NB4 (cell line): Measurements from ENCODE around the gene HSPA1L.

Experiments
- DNase-seq: peaks from one replicate; pipeline ENCODE4 v3.0.0; 2010; ENCODE audit warnings: low read depth
- H3K4me3 ChIP-seq: one replicate; pipeline ENCODE4 v1.5.1; 2011; ENCODE audit warnings: mild to moderate bottlenecking, low read depth, low read length, moderate library complexity
- CTCF ChIP-seq: IDR thresholded peaks from one replicate; pipeline ENCODE4 v1.5.1; 2012; ENCODE audit warnings: low read depth, low read length
- MAX ChIP-seq: IDR thresholded peaks from 2 replicates; pipeline ENCODE4 v1.6.1; 2011; ENCODE audit warnings: low read depth, low read length
- MYC ChIP-seq: IDR thresholded peaks from 2 replicates; pipeline ENCODE4 v1.6.1; 2011; ENCODE audit warnings: low read depth, low read length
- POLR2A ChIP-seq: IDR thresholded peaks from 2 replicates; pipeline ENCODE4 v1.6.1; 2011; ENCODE audit warnings: mild to moderate bottlenecking; ENCODE audit not compliant: insufficient read length; ENCODE audit errors: extremely low read depth

HSPA1L gene

GRCh38 chr6:31791324-31792089 lies 23.6 kb downstream of the HSPA1L start:
- TF ChIP-seq MYC, result no peak
- TF ChIP-seq CTCF, result peak; percentile 92
- H3K4me3 ChIP-seq, result no peak overlapping the region
- peak; percentile 72 for DNase-seq

GRCh38 chr6:31785475-31785874 lies 29.6 kb downstream of the HSPA1L start:
- no peak for TF ChIP-seq CTCF
- TF ChIP-seq POLR2A, result no peak
- no peak for TF ChIP-seq MAX
- TF ChIP-seq MYC, result no peak
- no peak overlapping the region for H3K4me3 ChIP-seq
- DNase-seq, result no peak

GRCh38 chr6:31784098-31784925 lies 30.8 kb downstream of the HSPA1L start:
- no peak for DNase-seq
- H3K4me3 ChIP-seq, result no peak overlapping the region
- TF ChIP-seq MYC (no peak), CTCF (no peak), MAX (no peak), POLR2A (no peak)

GRCh38 chr6:31782126-31782855 lies 32.8 kb downstream of the HSPA1L start:
- TF ChIP-seq CTCF (no peak), MAX (no peak), MYC (no peak), POLR2A (no peak)
- DNase-seq, result no peak
- H3K4me3 ChIP-seq, result no peak overlapping the region

- TF ChIP-seq MYC, result no peak
- TF ChIP-seq POLR2A, result no peak
- no peak for TF ChIP-seq CTCF
- TF ChIP-seq MAX, result no peak
- no peak for DNase-seq
- H3K4me3 ChIP-seq, result no peak overlapping the region
These were observed 33.6 kb downstream of the HSPA1L start for GRCh38 chr6:31781244-31782125.
